ENCODE data around the gene EIF4ENIF1. TPM values are rescaled to one million over a fixed set of nuclear protein-coding genes. Genes with fewer than 3 reads are reported as not detected.
"Not testable (repeated sequence)": the region's sequence is repeated elsewhere in the genome, so short reads cannot be mapped to it uniquely, and the experiment has no call there.

Gene EIF4ENIF1
- polyA plus RNA-seq, 1 experiment: 21.4 TPM

DNA sequence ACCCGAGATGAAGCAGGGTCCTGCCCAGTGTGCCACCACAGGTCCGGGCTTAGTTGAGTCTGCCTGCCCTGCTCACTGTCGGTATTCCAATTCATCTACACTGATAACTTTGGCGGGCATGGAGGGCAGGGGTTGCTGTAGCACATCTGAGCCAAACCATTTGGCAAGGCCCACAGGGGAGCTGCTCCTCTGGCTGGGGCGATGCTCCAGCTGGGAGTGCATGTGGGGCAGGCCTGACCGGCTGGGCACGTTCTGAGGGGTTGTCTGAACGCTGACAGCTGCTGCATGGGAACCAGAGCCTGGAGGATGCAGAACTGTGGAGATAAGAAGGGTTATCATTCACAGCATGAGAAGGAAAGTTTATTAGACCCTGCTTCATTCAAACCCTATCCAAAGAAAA, 49.8 kb downstream of the EIF4ENIF1 start:
- TF ChIP-seq, protein P1, sequence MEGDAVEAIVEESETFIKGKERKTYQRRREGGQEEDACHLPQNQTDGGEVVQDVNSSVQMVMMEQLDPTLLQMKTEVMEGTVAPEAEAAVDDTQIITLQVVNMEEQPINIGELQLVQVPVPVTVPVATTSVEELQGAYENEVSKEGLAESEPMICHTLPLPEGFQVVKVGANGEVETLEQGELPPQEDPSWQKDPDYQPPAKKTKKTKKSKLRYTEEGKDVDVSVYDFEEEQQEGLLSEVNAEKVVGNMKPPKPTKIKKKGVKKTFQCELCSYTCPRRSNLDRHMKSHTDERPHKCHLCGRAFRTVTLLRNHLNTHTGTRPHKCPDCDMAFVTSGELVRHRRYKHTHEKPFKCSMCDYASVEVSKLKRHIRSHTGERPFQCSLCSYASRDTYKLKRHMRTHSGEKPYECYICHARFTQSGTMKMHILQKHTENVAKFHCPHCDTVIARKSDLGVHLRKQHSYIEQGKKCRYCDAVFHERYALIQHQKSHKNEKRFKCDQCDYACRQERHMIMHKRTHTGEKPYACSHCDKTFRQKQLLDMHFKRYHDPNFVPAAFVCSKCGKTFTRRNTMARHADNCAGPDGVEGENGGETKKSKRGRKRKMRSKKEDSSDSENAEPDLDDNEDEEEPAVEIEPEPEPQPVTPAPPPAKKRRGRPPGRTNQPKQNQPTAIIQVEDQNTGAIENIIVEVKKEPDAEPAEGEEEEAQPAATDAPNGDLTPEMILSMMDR (IDR thresholded peaks at IDR 0.05; ENCODE audit: low read depth, low read length): no peak
- no peaks in the 10 kb centered on the region for H3K27me3 ChIP-seq (ENCODE audit: control insufficient read depth, insufficient read depth, low read length)
- no peak for DNase-seq (ENCODE audit: low read depth, low spot score)
- H3K4me3 ChIP-seq (ENCODE audit: low read depth, low read length): no peak overlapping the region
- no peaks in the 10 kb centered on the region for H3K9me3 ChIP-seq (ENCODE audit: control insufficient read depth, insufficient read depth, low read length)
- POLR2A ChIA-PET: no interaction called here
- no peak overlapping the region for H3K27ac ChIP-seq (ENCODE audit: low read depth, low read length)
- CTCF ChIA-PET: interaction anchor here (1.7 kb wide), 1 partner anchor 12 kb away, joined by 7 read pairs; no protein-coding TSS in a partner anchor

DNA sequence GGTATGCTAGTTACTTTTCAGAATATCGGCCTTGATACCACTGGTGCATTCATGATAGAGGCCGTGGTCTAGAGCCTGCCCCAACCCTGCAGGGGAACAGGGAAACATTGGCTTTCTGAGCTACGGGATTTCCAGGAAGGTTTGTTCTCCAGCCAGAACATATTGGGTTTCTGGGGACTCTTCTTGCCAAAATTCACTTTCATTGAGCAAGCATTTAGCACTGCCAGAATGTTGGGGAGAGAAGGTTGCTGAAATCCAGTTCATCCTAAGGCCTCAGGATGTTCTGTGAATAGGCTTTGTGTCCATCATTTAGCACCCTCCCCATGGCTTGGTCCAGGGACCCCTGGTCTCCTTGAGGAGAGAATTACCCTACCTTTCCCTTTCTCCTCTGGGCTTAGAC, 53.5 kb downstream of the EIF4ENIF1 start:
- no peak overlapping the region for H3K4me3 ChIP-seq (ENCODE audit: low read depth, low read length)
- H3K9me3 ChIP-seq (ENCODE audit: control insufficient read depth, insufficient read depth, low read length): no peaks in the 10 kb centered on the region
- ChIA-PET POLR2A (no interaction called here), CTCF (no interaction called here)
- H3K27me3 ChIP-seq (ENCODE audit: control insufficient read depth, insufficient read depth, low read length): no peaks in the 10 kb centered on the region
- no peak for DNase-seq (ENCODE audit: low read depth, low spot score)
- H3K27ac ChIP-seq (ENCODE audit: low read depth, low read length): no peak overlapping the region
- TF ChIP-seq, protein P1 (IDR thresholded peaks at IDR 0.05; ENCODE audit: low read depth, low read length): no peak

- TF ChIP-seq, protein P1 (IDR thresholded peaks at IDR 0.05; ENCODE audit: low read depth, low read length): no peak
- ChIA-PET POLR2A (interaction anchor here (0.7 kb wide), 1 partner anchor 160 kb away, joined by 3 read pairs; no protein-coding TSS in a partner anchor), CTCF (interaction anchor here (1.3 kb wide), 1 partner anchor 19 kb away, joined by 9 read pairs; no protein-coding TSS in a partner anchor)
- no peak for DNase-seq (ENCODE audit: low read depth, low spot score)
- Histone ChIP-seq H3K9me3 (ENCODE audit: control insufficient read depth, insufficient read depth, low read length) (no peaks in the 10 kb centered on the region), H3K27ac (ENCODE audit: low read depth, low read length) (no peak overlapping the region), H3K27me3 (ENCODE audit: control insufficient read depth, insufficient read depth, low read length) (no peaks in the 10 kb centered on the region), H3K4me3 (ENCODE audit: low read depth, low read length) (no peak overlapping the region)
Measured at GRCh38 chr22:31431950-31432349, 57.7 kb downstream of the EIF4ENIF1 start.

DNA sequence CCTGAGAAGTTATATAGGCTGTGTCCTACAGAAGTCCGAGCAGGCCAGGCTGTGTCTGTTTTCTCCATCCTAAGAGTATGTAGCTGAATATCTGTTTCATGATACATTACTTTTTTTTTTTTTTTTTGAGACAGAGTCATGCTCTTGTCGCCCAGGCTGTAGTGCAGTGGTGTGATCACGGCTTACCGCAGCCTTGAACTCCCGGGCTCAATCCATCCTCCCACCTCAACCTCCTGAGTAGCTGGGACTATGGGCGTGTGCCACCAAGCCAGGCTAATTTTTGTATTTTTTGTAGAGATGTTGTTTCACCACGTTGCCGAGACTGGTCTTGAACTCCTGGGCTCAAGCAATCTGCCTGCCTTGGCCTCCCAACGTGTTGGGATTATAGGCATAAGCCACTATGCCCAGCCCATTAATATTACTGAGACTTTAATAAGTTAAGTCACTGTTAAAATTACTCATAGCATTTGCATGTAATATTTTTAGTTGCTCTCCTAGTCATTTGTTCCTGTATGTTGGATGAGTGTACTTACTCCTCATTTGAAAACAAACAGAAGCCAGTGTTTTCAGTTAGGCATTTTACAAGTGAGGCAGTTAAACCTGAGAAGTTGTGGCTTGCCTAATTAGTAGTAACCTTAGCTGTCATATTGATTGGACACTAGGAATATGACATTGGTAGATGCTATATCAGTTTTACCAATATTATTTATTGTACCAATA, 64.2 kb downstream of the EIF4ENIF1 start:
- Histone ChIP-seq H3K27ac (ENCODE audit: low read depth, low read length) (no peak overlapping the region), H3K9me3 (ENCODE audit: control insufficient read depth, insufficient read depth, low read length) (no peaks in the 10 kb centered on the region), H3K27me3 (ENCODE audit: control insufficient read depth, insufficient read depth, low read length) (no peaks in the 10 kb centered on the region), H3K4me3 (ENCODE audit: low read depth, low read length) (no peak overlapping the region)
- DNase-seq (ENCODE audit: low read depth, low spot score): no peak
- TF ChIP-seq, protein P1 (IDR thresholded peaks at IDR 0.05; ENCODE audit: low read depth, low read length): no peak
- CTCF ChIA-PET: interaction anchor here (2.3 kb wide), 1 partner anchor 26 kb away, joined by 6 read pairs; no protein-coding TSS in a partner anchor
- POLR2A ChIA-PET: no interaction called here

GRCh38 chr22:31402350-31402749, 87.3 kb downstream of the EIF4ENIF1 start:
- H3K27ac ChIP-seq (ENCODE audit: low read depth, low read length); CTCF ChIA-PET: not testable (repeated sequence)
- POLR2A ChIA-PET: interaction anchor here (0.7 kb wide), 1 partner anchor 1892 kb away, joined by 5 read pairs; no protein-coding TSS in a partner anchor

More at GRCh38 chr22:31402350-31402749, 87.3 kb downstream of the EIF4ENIF1 start:
- H3K27me3 ChIP-seq (ENCODE audit: control insufficient read depth, insufficient read depth, low read length); H3K9me3 ChIP-seq (ENCODE audit: control insufficient read depth, insufficient read depth, low read length); DNase-seq (ENCODE audit: low read depth, low spot score); H3K4me3 ChIP-seq (ENCODE audit: low read depth, low read length): not testable (repeated sequence)

Measured in AG04450 (cell line).